Peyer's patch (tissue), 4 donors: ENCODE measurements around the gene LACC1. TPM values are rescaled to one million over a fixed set of nuclear protein-coding genes. Genes with fewer than 3 reads are reported as not detected.

Source experiments
- DNase-seq, 3 donors: peaks; one replicate each; pipeline ENCODE4 v3.0.0-alpha.2; 2017 to 2019
- H3K27ac ChIP-seq, 4 donors: fragments of 200-600 bp; sonication (generic); one replicate each; pipeline ENCODE4 v1.5.1; 2016 to 2019
- H3K27me3 ChIP-seq, 2 donors: fragments of 200-600 bp; sonication (generic); one replicate each; pipeline ENCODE4 v1.5.1; 2019
- H3K36me3 ChIP-seq, 3 donors: fragments of 200-600 bp; sonication (generic); one replicate each; pipeline ENCODE4 v1.5.1; 2016 to 2019
- H3K4me1 ChIP-seq, 4 donors: fragments of 200-600 bp; sonication (generic); one replicate each; pipeline ENCODE4 v1.5.1; 2016 to 2019
- H3K4me3 ChIP-seq, 4 donors: fragments of 200-600 bp; sonication (generic); 1 replicate in 3 of 4; 2 replicates in 1 of 4; pipeline ENCODE4 v1.5.1; 2016 to 2019; ENCODE audit warnings: mild to moderate bottlenecking in 1 of 4
- H3K9me3 ChIP-seq, 4 donors: fragments of 200-600 bp; sonication (generic); one replicate each; pipeline ENCODE4 v1.5.1; 2016 to 2019; ENCODE audit warnings: mild to moderate bottlenecking in 1 of 4
- CTCF ChIP-seq, 6 experiments: fragments of 450-650 bp in 4 of 6; fragments of 200-600 bp in 2 of 6; sonication (generic) in 1 of 6; IDR thresholded peaks; one replicate each; pipeline ENCODE4 v1.5.1; 2017 to 2019; ENCODE audit warnings: antibody characterized with exemption in 6 of 6, mild to moderate bottlenecking in 3 of 6, moderate library complexity in 1 of 6
- POLR2A ChIP-seq, 2 donors: fragments of 450-650 bp; IDR thresholded peaks; one replicate each; pipeline ENCODE4 v1.5.1; 2017; ENCODE audit warnings: antibody characterized with exemption in 2 of 2, mild to moderate bottlenecking in 2 of 2, moderate library complexity in 2 of 2
- total RNA-seq, 4 donors: library from RNA; depleted of rRNA; stranded (reverse); fragments of >200 nt; gene quantifications; one replicate each; pipeline ENCODE4 v1.1.0, GENCODE V29; 2016

LACC1 gene
- total RNA-seq, 4 donors from 2014 or later, result 7.9 to 24.8 (median 17.4) TPM

GRCh38 chr13:43918636-43919035 is 38.9 kb downstream of the LACC1 start:
- H3K27ac ChIP-seq, result no peak overlapping the region
- TF ChIP-seq POLR2A (IDR thresholded peaks at IDR 0.05) (no peak), CTCF (IDR thresholded peaks at IDR 0.05) (no peak)
- H3K36me3 ChIP-seq, result no peaks in the 10 kb centered on the region
- no peaks in the 10 kb centered on the region for H3K27me3 ChIP-seq
- H3K4me1 ChIP-seq, result no peaks in the 10 kb centered on the region
- DNase-seq, result no peak
- no peaks in the 10 kb centered on the region for H3K9me3 ChIP-seq
- H3K4me3 ChIP-seq, result no peak overlapping the region

GRCh38 chr13:43920965-43921674 is 41.4 kb downstream of the LACC1 start:
- no peaks in the 10 kb centered on the region for H3K36me3 ChIP-seq
- DNase-seq, result no peak
- no peak overlapping the region for H3K27ac ChIP-seq
- H3K9me3 ChIP-seq, result no peaks in the 10 kb centered on the region
- TF ChIP-seq POLR2A (IDR thresholded peaks at IDR 0.05) (no peak), CTCF (IDR thresholded peaks at IDR 0.05) (no peak)
- H3K4me3 ChIP-seq, result no peak overlapping the region
- no peaks in the 10 kb centered on the region for H3K27me3 ChIP-seq
- no peaks in the 10 kb centered on the region for H3K4me1 ChIP-seq

GRCh38 chr13:43924549-43925245 is 45.0 kb downstream of the LACC1 start:
- TF ChIP-seq CTCF (IDR thresholded peaks at IDR 0.05), result no peak
- TF ChIP-seq POLR2A (IDR thresholded peaks at IDR 0.05), result no peak
- Histone ChIP-seq H3K27me3 (no peaks in the 10 kb centered on the region), H3K9me3 (no peaks in the 10 kb centered on the region), H3K4me3 (no peak overlapping the region), H3K4me1 (no peaks in the 10 kb centered on the region), H3K36me3 (no peaks in the 10 kb centered on the region), H3K27ac (no peak overlapping the region)
- no peak for DNase-seq

GRCh38 chr13:43929947-43930346 is 50.2 kb downstream of the LACC1 start:
- DNase-seq, result no peak
- H3K4me3 ChIP-seq, result no peak overlapping the region
- H3K36me3 ChIP-seq, result no peaks in the 10 kb centered on the region
- no peaks in the 10 kb centered on the region for H3K9me3 ChIP-seq
- TF ChIP-seq POLR2A (IDR thresholded peaks at IDR 0.05) (no peak), CTCF (IDR thresholded peaks at IDR 0.05) (no peak)
- no peak overlapping the region for H3K27ac ChIP-seq
- H3K4me1 ChIP-seq, result no peaks in the 10 kb centered on the region
- no peaks in the 10 kb centered on the region for H3K27me3 ChIP-seq

- no peak overlapping the region for H3K27ac ChIP-seq
- no peaks in the 10 kb centered on the region for H3K9me3 ChIP-seq
- DNase-seq, result no peak
- TF ChIP-seq CTCF (IDR thresholded peaks at IDR 0.05) (no peak), POLR2A (IDR thresholded peaks at IDR 0.05) (no peak)
- H3K27me3 ChIP-seq, result no peaks in the 10 kb centered on the region
- no peaks in the 10 kb centered on the region for H3K4me1 ChIP-seq
- H3K4me3 ChIP-seq, result no peak overlapping the region
- no peaks in the 10 kb centered on the region for H3K36me3 ChIP-seq
These were observed 53.7 kb downstream of the LACC1 start for GRCh38 chr13:43933378-43933777.
